MM.1S (cell line): ENCODE data around the gene STAT5A.

Experiments used
- CTCF ChIP-seq: fragments of 300-600 bp; sonication (generic); IDR thresholded peaks from 2 replicates; pipeline ENCODE4 v1.5.1; 2016; ENCODE audit warnings: antibody characterized with exemption, low read length, mixed read lengths
- EZH2 ChIP-seq: fragments of 300-600 bp; sonication (generic); optimal IDR thresholded peaks from 2 replicates; pipeline ENCODE3; 2017; ENCODE audit warnings: low read depth, mild to moderate bottlenecking, antibody characterized with exemption, low read length, mixed read lengths

- TF ChIP-seq EZH2 (no peak), CTCF (no peak)
These were observed 50.9 kb downstream of the STAT5A start for GRCh38 chr17:42339221-42339620.
